Fibroblast of lung (primary cell): ENCODE data around the gene C20orf96.

Experiments used
- EZH2 ChIP-seq: IDR thresholded peaks from 2 replicates; pipeline ENCODE4 v1.5.1; 2012; ENCODE audit warnings: low read length, control low read depth, mild to moderate bottlenecking; ENCODE audit errors: missing control alignments
- TF ChIP-seq, protein P1 (sequence below), 2 donors: IDR thresholded peaks in 1 of 2; conservative IDR thresholded peaks in 1 of 2; 1 replicate in 1 of 2; 2 replicates in 1 of 2; pipeline ENCODE4 v1.5.1; 2011 to 2012; ENCODE audit warnings: low read length in 2 of 2, control low read depth in 1 of 2, inconsistent platforms in 1 of 2, low read depth in 1 of 2, mild to moderate bottlenecking in 1 of 2

DNA sequence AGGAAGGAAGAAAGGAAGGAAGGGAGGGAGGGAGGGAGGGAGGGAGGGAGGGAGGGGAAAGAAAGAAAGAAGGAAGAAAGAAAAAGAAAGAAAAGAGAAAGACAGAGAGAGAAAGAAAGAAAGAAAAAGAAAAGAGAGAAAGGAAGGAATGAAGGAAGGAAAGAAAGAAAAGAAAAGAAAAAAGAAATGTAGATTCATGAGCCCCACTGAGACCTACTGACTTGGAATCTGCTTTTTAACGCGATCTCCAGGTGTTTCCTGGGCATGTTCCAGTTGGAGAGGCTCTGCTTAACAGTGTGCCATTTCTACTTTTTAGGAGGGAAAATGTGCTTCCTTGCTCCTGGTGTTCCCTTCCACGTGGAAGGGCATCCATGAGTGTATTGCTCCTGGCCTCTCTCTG is 16.7 kb downstream of the C20orf96 start:
- TF ChIP-seq, protein P1, sequence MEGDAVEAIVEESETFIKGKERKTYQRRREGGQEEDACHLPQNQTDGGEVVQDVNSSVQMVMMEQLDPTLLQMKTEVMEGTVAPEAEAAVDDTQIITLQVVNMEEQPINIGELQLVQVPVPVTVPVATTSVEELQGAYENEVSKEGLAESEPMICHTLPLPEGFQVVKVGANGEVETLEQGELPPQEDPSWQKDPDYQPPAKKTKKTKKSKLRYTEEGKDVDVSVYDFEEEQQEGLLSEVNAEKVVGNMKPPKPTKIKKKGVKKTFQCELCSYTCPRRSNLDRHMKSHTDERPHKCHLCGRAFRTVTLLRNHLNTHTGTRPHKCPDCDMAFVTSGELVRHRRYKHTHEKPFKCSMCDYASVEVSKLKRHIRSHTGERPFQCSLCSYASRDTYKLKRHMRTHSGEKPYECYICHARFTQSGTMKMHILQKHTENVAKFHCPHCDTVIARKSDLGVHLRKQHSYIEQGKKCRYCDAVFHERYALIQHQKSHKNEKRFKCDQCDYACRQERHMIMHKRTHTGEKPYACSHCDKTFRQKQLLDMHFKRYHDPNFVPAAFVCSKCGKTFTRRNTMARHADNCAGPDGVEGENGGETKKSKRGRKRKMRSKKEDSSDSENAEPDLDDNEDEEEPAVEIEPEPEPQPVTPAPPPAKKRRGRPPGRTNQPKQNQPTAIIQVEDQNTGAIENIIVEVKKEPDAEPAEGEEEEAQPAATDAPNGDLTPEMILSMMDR (conservative IDR thresholded peaks at IDR 0.05 in 1 of 2, IDR thresholded peaks at IDR 0.05 in 1 of 2; ENCODE audit: low read depth in 1 of 2, low read length in 2 of 2) = no peak
- no peak for TF ChIP-seq EZH2
